B cell (primary cell): ENCODE results near the gene DFFB.

Source experiments
- CTCF ChIP-seq: fragments of 200-600 bp; IDR thresholded peaks from one replicate; pipeline ENCODE4 v1.8.0; 2022; ENCODE audit warnings: antibody characterized with exemption, mild to moderate bottlenecking
- EZH2 ChIP-seq: IDR thresholded peaks from 2 replicates; pipeline ENCODE4 v1.6.1; 2012; ENCODE audit warnings: borderline replicate concordance, low read depth, mild to moderate bottlenecking, moderate library complexity, low read length; ENCODE audit not compliant: insufficient read depth, poor library complexity, severe bottlenecking

- TF ChIP-seq CTCF (no peak), EZH2 (no peak)
These were observed 41.1 kb downstream of the DFFB start for GRCh38 chr1:3898475-3898735.
